VCaP (cell line): ENCODE results near the gene ANXA5.

Source experiments
- H3K27ac ChIP-seq: fragments of 450-650 bp; 2 replicates; pipeline ENCODE4 v1.5.1; 2017
- CTCF ChIP-seq: fragments of 450-650 bp; conservative IDR thresholded peaks from 2 replicates; pipeline ENCODE4 v1.5.1; 2017; ENCODE audit warnings: mild to moderate bottlenecking, moderate library complexity

Gene ANXA5

GRCh38 chr4:121688261-121688660 is 8.5 kb downstream of the ANXA5 start:
- H3K27ac ChIP-seq = no peak overlapping the region
- no peak for TF ChIP-seq CTCF

DNA sequence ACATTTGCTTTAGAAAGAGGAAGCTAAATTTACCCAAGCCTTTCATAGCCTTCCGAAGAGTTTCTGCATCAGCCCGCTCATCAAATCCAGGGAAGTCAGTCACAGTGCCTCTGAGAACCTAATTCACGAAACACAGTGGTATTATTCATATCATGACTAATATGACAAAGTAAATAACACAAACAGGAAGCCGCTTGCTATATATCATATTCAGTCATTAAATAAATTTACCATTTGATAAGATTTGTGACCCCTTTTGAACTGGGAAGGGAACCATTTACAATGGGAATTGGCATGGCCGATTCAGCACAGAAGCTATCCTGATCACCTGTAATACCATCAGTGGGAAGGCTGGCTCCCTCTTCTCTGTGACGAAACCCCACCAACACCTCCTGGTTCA is 10.5 kb downstream of the ANXA5 start:
- H3K27ac ChIP-seq = no peak overlapping the region
- TF ChIP-seq CTCF = no peak

DNA sequence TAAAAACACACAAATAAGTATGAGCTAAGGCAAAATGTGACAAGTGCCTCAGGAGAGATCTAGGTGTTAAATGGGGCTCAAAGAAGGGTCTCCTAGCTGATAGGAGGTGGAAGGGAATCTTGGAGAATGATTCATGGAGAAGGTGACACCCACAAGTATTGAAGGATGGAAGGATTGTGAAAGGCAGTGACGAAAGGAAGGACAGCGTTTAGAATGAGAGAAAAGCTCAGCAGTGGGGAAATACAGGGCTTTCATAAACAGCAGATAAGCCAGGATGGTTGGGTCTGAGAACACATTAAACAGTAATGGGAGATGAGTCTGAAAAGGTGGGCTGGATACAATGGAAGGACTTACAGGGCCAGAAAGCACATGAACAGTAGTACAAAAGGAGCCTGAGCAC is 11.5 kb downstream of the ANXA5 start:
- no peak for TF ChIP-seq CTCF
- H3K27ac ChIP-seq = no peak overlapping the region

DNA sequence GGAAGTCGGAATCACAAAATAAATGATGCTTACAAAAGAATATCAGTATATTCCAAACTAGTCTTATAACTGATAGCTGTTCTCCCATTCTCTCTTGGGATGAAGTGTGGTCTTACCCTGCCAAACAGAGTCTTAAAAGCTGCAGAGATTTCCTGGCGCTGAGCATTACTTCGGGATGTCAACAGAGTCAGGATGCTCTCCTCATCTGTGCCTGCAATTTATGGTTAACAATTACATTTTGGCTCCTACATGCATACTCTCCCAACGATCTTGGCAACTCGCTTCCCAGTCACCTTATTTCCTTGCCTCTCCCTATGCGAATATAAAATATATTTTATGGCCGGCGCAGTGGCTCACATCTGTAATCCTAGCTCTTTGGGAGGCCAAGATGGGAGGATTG is 12.2 kb downstream of the ANXA5 start:
- TF ChIP-seq CTCF = no peak
- no peak overlapping the region for H3K27ac ChIP-seq

GRCh38 chr4:121684016-121684415 is 12.8 kb downstream of the ANXA5 start:
- H3K27ac ChIP-seq = no peak overlapping the region
- TF ChIP-seq CTCF = no peak

- no peak overlapping the region for H3K27ac ChIP-seq
- no peak for TF ChIP-seq CTCF
Measured at GRCh38 chr4:121680571-121680970, 16.2 kb downstream of the ANXA5 start.

DNA sequence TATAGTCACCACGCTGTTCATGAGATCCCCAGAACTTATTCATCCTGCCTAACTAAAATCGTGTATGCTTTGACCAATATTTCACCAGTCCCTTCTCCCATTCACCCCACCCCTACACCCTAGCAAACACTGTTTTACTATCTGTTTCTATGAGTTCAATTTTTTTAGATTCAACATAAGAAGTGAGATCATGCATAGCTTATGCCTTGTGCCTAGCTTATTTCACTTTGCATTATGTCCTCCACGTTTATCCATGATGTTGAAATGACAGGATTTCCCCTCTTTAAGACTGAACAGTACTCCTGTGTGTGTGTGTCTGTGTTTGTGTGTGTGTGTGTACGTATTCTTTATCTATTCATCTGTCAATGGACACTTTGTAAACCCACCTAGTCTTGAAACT is 16.8 kb downstream of the ANXA5 start:
- TF ChIP-seq CTCF = no peak
- no peak overlapping the region for H3K27ac ChIP-seq

- TF ChIP-seq CTCF = no peak
- H3K27ac ChIP-seq = no peak overlapping the region
Measured at GRCh38 chr4:121679267-121679666, 17.5 kb downstream of the ANXA5 start.
